ENCODE results near the gene SAMD3. TPM values are rescaled to one million over a fixed set of nuclear protein-coding genes. Genes with fewer than 3 reads are reported as not detected.

The SAMD3 gene
- total RNA-seq, 1 experiment from 2014 or later: not detected

DNA sequence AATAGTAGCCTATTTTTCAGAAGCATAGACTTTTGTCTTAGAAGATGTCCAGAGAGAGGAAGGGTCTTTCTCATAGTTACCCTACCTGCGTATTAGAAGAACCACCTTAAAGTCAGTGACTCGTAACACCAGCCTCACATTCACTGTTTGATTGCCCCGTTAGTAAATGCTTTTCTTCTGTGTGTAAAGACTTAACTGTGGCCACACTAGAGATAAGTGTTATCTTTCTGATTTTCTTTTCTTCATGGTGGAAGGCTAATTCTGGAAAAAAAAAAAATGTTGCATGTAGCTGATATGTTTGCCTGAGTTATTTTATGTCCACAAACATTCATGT is 83.9 kb downstream of the SAMD3 start:
- TF ChIP-seq CTCF (IDR thresholded peaks at IDR 0.05) (no peak), TCF7L2 (IDR thresholded peaks at IDR 0.05; ENCODE audit: low read depth, low read length) (no peak), POLR2AphosphoS5 (IDR thresholded peaks at IDR 0.05; ENCODE audit: low read depth, low read length) (no peak), SIN3A (IDR thresholded peaks at IDR 0.05; ENCODE audit: borderline replicate concordance, insufficient read depth, low read depth, low read length) (no peak)
- TF ChIP-seq, protein P1, sequence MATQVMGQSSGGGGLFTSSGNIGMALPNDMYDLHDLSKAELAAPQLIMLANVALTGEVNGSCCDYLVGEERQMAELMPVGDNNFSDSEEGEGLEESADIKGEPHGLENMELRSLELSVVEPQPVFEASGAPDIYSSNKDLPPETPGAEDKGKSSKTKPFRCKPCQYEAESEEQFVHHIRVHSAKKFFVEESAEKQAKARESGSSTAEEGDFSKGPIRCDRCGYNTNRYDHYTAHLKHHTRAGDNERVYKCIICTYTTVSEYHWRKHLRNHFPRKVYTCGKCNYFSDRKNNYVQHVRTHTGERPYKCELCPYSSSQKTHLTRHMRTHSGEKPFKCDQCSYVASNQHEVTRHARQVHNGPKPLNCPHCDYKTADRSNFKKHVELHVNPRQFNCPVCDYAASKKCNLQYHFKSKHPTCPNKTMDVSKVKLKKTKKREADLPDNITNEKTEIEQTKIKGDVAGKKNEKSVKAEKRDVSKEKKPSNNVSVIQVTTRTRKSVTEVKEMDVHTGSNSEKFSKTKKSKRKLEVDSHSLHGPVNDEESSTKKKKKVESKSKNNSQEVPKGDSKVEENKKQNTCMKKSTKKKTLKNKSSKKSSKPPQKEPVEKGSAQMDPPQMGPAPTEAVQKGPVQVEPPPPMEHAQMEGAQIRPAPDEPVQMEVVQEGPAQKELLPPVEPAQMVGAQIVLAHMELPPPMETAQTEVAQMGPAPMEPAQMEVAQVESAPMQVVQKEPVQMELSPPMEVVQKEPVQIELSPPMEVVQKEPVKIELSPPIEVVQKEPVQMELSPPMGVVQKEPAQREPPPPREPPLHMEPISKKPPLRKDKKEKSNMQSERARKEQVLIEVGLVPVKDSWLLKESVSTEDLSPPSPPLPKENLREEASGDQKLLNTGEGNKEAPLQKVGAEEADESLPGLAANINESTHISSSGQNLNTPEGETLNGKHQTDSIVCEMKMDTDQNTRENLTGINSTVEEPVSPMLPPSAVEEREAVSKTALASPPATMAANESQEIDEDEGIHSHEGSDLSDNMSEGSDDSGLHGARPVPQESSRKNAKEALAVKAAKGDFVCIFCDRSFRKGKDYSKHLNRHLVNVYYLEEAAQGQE (IDR thresholded peaks at IDR 0.05; ENCODE audit: insufficient read depth in 1 of 2, low read depth in 2 of 2, low read length in 1 of 2): no peak
- no peak for ATAC-seq
- Histone ChIP-seq H3K4me1 (ENCODE audit: control insufficient read depth, insufficient read depth, low read length) (no peaks in the 10 kb centered on the region), H3K36me3 (ENCODE audit: control insufficient read depth, insufficient read depth, low read length) (no peaks in the 10 kb centered on the region), H3K27ac (ENCODE audit: low read length) (no peak overlapping the region), H3K27me3 (ENCODE audit: control insufficient read depth, insufficient read depth, low read length) (no peaks in the 10 kb centered on the region), H3K9me3 (ENCODE audit: control insufficient read depth, insufficient read depth, low read depth, low read length) (no peaks in the 10 kb centered on the region), H3K4me3 (ENCODE audit: low read depth in 2 of 2, low read length in 2 of 2) (no peak overlapping the region)
- in situ Hi-C loops (cut with HindIII; ENCODE audit: low pct_unique_long_range_greater_than_20kb, low sequenced_read_pairs): no loop called here
- ChIA-PET CTCF (no interaction called here), POLR2A (no interaction called here)
- BruUV-seq (replicated peaks): no TSS peak
- intact Hi-C loops (cut with micrococcal nuclease; ENCODE audit: unreplicated experiment): no loop called here
- DNase-seq (ENCODE audit: low read depth, low spot score): no peak

DNA sequence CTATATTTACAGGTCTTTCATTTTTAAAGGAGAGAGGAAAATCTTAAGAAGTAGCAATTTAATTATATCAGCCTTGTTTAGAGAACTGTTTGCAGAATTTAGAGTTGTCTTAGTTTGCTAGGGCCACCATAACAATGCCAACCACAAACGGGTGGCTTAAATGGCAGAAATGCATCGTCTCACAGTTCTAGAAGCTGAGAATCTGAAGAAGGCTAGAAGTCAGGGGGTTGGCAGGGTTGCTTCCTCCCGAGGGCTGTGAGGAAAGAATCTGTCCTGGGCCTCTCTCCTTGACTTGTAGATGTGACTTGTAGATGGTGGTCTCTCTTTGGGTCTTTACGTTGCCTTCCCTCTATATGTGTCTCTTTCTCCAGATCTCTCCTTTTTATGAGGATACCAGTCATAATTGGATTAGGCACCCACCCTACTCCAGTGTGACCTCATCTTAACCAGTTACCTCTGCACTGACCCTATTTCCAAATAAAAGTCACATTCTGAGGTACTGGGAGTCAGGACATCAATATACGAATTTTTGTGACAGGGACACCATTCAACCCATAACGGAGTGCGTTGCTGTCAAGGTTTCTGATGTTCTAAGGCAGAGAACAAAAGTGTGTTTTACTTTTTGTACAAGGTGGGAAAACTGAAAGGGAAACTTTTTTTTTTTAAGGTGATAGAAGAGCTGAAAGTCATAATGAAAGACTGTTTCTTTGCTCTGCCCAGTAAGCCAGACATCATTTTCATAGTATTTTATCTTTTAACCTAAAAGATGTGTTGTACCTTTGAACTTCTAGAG is 84.4 kb downstream of the SAMD3 start:
- no peaks in the 10 kb centered on the region for H3K27me3 ChIP-seq (ENCODE audit: control insufficient read depth, insufficient read depth, low read length)
- H3K27ac ChIP-seq (ENCODE audit: low read length): no peak overlapping the region
- TF ChIP-seq, protein P1 (IDR thresholded peaks at IDR 0.05; ENCODE audit: insufficient read depth in 1 of 2, low read depth in 2 of 2, low read length in 1 of 2): no peak
- no peak for TF ChIP-seq POLR2AphosphoS5 (IDR thresholded peaks at IDR 0.05; ENCODE audit: low read depth, low read length)
- TF ChIP-seq TCF7L2 (IDR thresholded peaks at IDR 0.05; ENCODE audit: low read depth, low read length): no peak
- no peak for TF ChIP-seq SIN3A (IDR thresholded peaks at IDR 0.05; ENCODE audit: borderline replicate concordance, insufficient read depth, low read depth, low read length)
- no peak for TF ChIP-seq CTCF (IDR thresholded peaks at IDR 0.05)
- DNase-seq (ENCODE audit: low read depth, low spot score) (no peak), ATAC-seq (no peak)
- ChIA-PET POLR2A (no interaction called here), CTCF (no interaction called here)
- H3K4me3 ChIP-seq (ENCODE audit: low read depth in 2 of 2, low read length in 2 of 2): no peak overlapping the region
- in situ Hi-C loops (cut with HindIII; ENCODE audit: low pct_unique_long_range_greater_than_20kb, low sequenced_read_pairs): no loop called here
- no peaks in the 10 kb centered on the region for H3K9me3 ChIP-seq (ENCODE audit: control insufficient read depth, insufficient read depth, low read depth, low read length)
- no peaks in the 10 kb centered on the region for H3K4me1 ChIP-seq (ENCODE audit: control insufficient read depth, insufficient read depth, low read length)
- no TSS peak for BruUV-seq (replicated peaks)
- H3K36me3 ChIP-seq (ENCODE audit: control insufficient read depth, insufficient read depth, low read length): no peaks in the 10 kb centered on the region
- intact Hi-C loops (cut with micrococcal nuclease; ENCODE audit: unreplicated experiment): no loop called here

Measured in Panc1 (cell line).